ENCODE measurements around the gene PYY. TPM values are rescaled to one million over a fixed set of nuclear protein-coding genes. Genes with fewer than 3 reads are reported as not detected.
"Not testable (repeated sequence)": the region's sequence is repeated elsewhere in the genome, so short reads cannot be mapped to it uniquely, and the experiment has no call there.

Gene PYY
- not detected for total RNA-seq

DNA sequence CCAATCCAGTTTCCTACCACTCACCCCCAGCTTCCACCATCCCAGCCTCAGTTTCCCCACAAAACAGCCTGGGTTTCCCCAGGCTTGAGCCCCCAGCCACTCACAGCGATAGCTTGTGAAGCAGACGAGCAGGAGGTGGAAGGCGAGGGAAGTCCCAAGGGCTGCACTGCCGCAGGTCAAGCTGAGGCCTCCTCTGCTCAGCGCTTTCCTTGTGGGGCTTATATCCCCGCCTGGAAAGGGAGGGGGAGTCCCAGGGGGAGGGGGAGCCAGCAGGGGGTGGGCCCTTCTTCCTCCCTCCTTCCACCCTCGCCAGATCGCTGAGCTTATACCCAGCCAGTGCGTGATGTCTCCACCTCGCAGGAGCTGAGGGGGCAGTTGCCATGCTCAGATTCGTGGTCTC lies at the start of gene PYY:
Gene PYY, minus strand, starts transcription at position 195 of the 400 bp plus-strand sequence. CDS start 457 bp downstream, outside the sequence.
- H3K4me3 Mint-ChIP-seq: no peak within 1 kb of the TSS

DNA sequence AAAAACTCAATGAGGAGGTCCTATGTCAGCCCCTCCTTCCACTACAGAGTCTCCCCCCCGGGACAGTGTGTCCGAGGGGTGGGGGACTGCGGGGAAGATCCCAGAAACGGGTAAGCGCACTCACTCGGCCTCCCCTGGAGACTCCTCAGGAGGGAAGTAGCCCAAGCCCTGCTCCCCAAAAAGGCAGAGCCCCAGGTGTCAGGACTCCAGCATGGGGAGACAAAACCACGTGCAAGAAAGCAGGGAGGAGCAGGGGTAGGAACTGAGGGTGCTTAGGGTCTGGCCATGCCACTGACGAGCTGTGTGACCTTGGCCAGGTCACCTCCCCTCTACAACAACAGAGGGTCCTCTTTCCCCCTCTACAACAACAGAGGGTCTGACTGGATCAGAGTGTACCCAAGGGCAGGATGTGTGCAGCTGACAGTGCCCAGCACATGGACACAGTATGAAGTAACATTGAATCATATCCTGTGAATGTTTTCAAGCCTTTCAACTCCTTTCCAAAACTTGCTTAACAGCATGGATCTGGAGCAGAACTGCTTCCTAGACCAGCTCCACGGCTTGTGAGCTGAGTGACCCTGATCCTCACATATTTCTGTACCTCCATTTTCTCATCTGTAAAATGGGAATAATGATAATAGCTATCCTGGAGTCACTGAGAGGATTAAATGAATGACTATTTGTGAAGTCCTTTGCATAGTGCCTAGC lies 48.6 kb upstream of the PYY start:
- Mint-ChIP-seq H3K27ac (no peak overlapping the region), H3K4me3 (no peak overlapping the region), H3K27me3 (peaks cover 6% of the 10 kb centered on the region), H3K4me1 (ENCODE audit: low read depth) (peaks cover 10% of the 10 kb centered on the region), H3K36me3 (no peaks in the 10 kb centered on the region), H3K9me3 (no peaks in the 10 kb centered on the region)
- CTCF ChIA-PET: interaction anchor here (0.8 to 1.6 kb wide), 3 partner anchors 59 to 123 kb away, joined by 3 to 12 read pairs (median 3); no protein-coding TSS in a partner anchor
- POLR2A ChIA-PET: interaction anchor here (0.6 to 1.5 kb wide), 2 partner anchors 95 to 290 kb away, joined by 3 read pairs; partner anchors contain the start of gene MPP2
- DNase-seq: no peak
- intact Hi-C loops (cut with micrococcal nuclease): no loop called here

More for the DNA sequence above, at the start of gene PYY:
- H3K27ac Mint-ChIP-seq: no peak within 1 kb of the TSS
- H3K9me3 Mint-ChIP-seq: no peaks in the 10 kb centered on the region
- intact Hi-C loops (cut with micrococcal nuclease): no loop called here
- POLR2A ChIA-PET: interaction anchor here (0.5 kb wide), 1 partner anchor 44 kb away, joined by 3 read pairs; no protein-coding TSS in a partner anchor
- CTCF ChIA-PET: interaction anchor here (1.8 kb wide), 1 partner anchor 10 kb away, joined by 6 read pairs; no protein-coding TSS in a partner anchor
- peaks cover 3% of the 10 kb centered on the region for H3K4me1 Mint-ChIP-seq (ENCODE audit: low read depth)
- no peak for DNase-seq
- peaks cover 31% of the 10 kb centered on the region for H3K27me3 Mint-ChIP-seq
- H3K36me3 Mint-ChIP-seq: no peaks in the 10 kb centered on the region

DNA sequence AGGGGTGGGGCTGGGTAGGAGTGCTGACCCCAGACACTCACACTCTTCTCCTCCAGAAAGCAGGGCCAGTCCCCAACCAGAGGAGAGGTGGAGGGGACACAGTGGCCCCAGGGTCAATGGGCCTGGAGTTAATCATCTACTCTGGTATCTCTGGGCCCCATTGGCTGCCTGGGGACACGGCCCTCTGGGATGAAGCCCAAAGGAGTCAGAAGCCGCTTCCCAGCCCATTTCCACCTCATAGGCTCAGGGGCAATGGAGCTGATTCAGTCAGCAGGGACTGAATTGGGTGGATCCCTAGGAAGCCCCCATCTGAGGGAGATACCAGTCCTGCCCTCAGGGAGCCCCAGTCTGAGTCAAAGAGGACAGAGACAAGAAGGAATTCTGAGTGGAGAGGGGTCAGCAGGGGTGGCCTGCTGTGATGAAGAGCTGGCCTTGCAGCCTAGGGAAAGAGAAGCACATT lies 47.8 kb upstream of the PYY start:
- Mint-ChIP-seq H3K4me3 (no peak overlapping the region), H3K4me1 (ENCODE audit: low read depth) (peaks cover 10% of the 10 kb centered on the region), H3K36me3 (no peaks in the 10 kb centered on the region), H3K27ac (no peak overlapping the region), H3K9me3 (no peaks in the 10 kb centered on the region), H3K27me3 (peaks cover 6% of the 10 kb centered on the region)
- no peak for DNase-seq
- CTCF ChIA-PET: interaction anchor here (2.6 kb wide), 1 partner anchor 58 kb away, joined by 10 read pairs; no protein-coding TSS in a partner anchor
- POLR2A ChIA-PET: no interaction called here
- intact Hi-C loops (cut with micrococcal nuclease): no loop called here

DNA sequence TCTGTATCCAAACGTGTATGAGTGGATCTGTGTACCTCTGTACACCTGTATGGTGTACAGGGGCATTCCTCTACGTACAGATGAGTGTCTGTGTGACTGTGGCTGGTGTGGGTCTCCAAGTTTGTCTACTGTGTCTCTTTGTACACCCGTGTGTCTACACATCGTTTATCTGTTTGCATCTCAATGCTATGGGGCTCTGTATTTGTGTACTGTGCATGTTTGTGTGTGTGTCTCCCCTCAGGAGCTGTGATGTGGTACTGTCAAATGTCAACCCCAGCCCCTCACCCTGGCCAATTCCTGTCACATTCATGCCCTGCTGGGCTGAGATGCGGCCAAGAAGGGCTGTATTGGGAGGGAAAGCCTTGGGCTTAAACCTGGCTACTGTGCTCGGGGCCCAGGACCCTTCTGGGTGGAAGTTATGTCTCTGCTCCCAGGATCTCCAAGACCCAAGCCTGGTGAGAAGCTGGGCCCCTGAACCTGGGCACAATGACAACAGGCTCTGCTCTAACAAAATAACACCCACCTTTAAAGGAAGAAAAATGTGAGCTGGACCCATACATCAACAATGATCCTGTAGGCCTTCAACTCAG lies 47.2 kb upstream of the PYY start:
- intact Hi-C loops (cut with micrococcal nuclease): no loop called here
- CTCF ChIA-PET: interaction anchor here (1.5 to 2.6 kb wide), 2 partner anchors 57 to 168 kb away, joined by 4 to 10 read pairs; no protein-coding TSS in a partner anchor
- no peak overlapping the region for H3K4me3 Mint-ChIP-seq
- H3K4me1 Mint-ChIP-seq (ENCODE audit: low read depth): peaks cover 8% of the 10 kb centered on the region
- no peak overlapping the region for H3K27ac Mint-ChIP-seq
- no peak for DNase-seq
- H3K27me3 Mint-ChIP-seq: peaks cover 6% of the 10 kb centered on the region
- H3K9me3 Mint-ChIP-seq: no peaks in the 10 kb centered on the region
- H3K36me3 Mint-ChIP-seq: no peaks in the 10 kb centered on the region
- POLR2A ChIA-PET: no interaction called here

DNA sequence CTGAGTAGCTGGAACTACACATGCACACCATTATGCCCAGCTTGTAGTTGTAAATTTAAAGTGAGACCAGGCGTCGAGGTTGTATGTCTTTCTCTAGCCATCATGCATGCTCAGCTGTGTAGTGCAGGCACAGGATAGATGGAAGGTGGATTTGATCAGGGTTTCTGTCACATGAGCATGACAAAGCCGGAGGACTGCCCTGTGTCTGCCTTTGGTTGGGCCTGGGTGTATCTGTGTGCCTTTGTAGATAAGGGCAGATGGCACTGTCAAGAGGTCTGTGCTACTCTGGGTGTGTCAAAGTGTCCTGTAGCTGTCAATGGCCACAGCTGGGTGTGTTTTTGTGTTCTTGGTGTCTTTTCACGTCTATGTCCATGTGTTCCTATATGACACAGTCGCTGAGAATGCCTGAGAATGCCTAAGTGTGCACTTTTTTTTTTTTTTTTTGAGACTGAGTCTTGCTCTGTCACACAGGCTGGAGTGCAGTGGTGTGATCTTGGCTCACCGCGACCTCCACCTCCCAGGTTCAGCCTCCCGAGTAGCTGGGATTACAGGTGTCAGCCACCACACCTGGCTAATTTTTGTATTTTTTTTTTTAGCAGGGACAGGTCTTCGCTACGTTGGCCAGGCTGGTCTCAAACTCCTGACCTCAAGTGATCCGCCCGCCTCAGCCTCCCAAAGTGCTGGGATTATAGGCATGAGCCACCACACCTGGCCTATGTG lies 46.6 kb upstream of the PYY start:
- POLR2A ChIA-PET: no interaction called here
- CTCF ChIA-PET: interaction anchor here (1.0 to 2.6 kb wide), 4 partner anchors 55 to 168 kb away, joined by 3 to 10 read pairs (median 4); no protein-coding TSS in a partner anchor
- no peak overlapping the region for H3K27ac Mint-ChIP-seq
- H3K36me3 Mint-ChIP-seq: no peaks in the 10 kb centered on the region
- H3K4me1 Mint-ChIP-seq (ENCODE audit: low read depth): peaks cover 7% of the 10 kb centered on the region
- DNase-seq: no peak
- H3K27me3 Mint-ChIP-seq: peaks cover 7% of the 10 kb centered on the region
- no peak overlapping the region for H3K4me3 Mint-ChIP-seq
- H3K9me3 Mint-ChIP-seq: no peaks in the 10 kb centered on the region
- intact Hi-C loops (cut with micrococcal nuclease): no loop called here

DNA sequence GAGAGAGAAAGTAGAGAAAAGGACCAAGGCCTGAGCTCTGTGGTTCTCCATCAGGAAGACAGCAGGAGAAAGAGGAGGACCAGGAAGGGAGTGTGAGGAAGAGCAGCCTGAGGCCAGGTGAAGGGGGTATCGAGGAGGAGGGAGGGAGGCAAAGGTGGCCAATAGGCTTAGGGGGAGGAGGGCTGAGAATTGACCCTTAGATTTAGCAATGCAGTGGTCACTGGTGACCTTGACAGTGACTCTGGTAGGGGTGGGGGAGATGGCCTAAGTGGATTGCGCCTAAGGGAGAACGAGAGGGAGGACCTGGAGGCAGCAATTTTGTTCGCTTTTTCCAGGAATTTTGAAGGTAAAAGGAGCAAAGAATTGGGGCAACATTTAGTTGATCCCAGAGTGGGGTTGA lies 45.3 kb upstream of the PYY start:
- Mint-ChIP-seq H3K9me3 (no peaks in the 10 kb centered on the region), H3K27me3 (peaks cover 11% of the 10 kb centered on the region), H3K27ac (no peak overlapping the region), H3K4me3 (no peak overlapping the region), H3K36me3 (no peaks in the 10 kb centered on the region), H3K4me1 (ENCODE audit: low read depth) (peaks cover 4% of the 10 kb centered on the region)
- CTCF ChIA-PET: interaction anchor here (1.0 to 8.4 kb wide), 4 partner anchors 9 to 120 kb away, joined by 3 to 47 read pairs (median 6); no protein-coding TSS in a partner anchor
- DNase-seq: no peak
- intact Hi-C loops (cut with micrococcal nuclease): no loop called here
- POLR2A ChIA-PET: no interaction called here

DNA sequence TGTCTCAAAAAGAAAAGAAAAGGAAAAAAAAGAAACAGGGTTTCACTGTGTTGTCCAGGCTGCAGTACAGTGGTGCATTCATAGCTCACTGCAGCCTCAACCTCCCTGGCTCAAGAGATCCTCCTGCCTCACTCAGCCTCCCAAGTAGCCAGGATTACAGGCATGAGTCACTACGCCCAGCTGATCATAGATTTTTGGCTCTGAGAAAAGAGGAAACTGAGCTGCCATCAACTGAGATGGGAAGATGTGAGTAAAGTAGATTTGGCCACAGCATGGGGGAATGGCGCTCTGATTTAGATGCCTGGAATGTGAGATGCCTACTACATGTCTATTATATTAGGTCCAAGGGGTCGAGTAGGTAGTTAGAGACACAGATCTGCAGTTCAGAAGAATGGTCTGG lies 44.8 kb upstream of the PYY start:
- no peak overlapping the region for H3K4me3 Mint-ChIP-seq
- H3K4me1 Mint-ChIP-seq (ENCODE audit: low read depth): peaks cover 4% of the 10 kb centered on the region
- intact Hi-C loops (cut with micrococcal nuclease): no loop called here
- CTCF ChIA-PET: interaction anchor here (1.0 to 8.4 kb wide), 5 partner anchors 9 to 120 kb away, joined by 3 to 90 read pairs (median 10); partner anchors contain the start of gene PPY
- no peak overlapping the region for H3K27ac Mint-ChIP-seq
- DNase-seq: no peak
- no peaks in the 10 kb centered on the region for H3K36me3 Mint-ChIP-seq
- peaks cover 12% of the 10 kb centered on the region for H3K27me3 Mint-ChIP-seq
- POLR2A ChIA-PET: no interaction called here
- H3K9me3 Mint-ChIP-seq: no peaks in the 10 kb centered on the region

DNA sequence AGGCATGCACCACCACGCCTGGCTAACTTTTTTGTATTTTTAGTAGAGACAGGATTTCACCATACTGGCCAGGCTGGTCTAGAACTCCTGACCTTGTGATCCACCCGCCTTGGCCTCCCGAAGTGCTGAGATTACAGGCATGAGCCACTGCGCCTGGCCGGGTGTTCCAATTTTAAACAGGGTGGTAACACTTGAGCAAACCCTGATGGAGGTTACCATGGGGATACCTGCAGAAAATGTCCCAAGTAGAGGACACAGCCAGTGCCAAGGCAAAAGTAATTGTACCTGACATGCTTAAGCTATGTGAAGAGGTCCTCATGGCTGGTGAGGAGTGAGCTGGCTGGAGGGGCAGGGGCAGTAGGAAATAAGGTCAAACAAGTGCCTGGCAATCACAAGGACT lies 43.4 kb upstream of the PYY start:
- DNase-seq; H3K27ac Mint-ChIP-seq; H3K4me1 Mint-ChIP-seq (ENCODE audit: low read depth); H3K9me3 Mint-ChIP-seq; H3K4me3 Mint-ChIP-seq; intact Hi-C loops (cut with micrococcal nuclease); POLR2A ChIA-PET; H3K36me3 Mint-ChIP-seq: not testable (repeated sequence)
- CTCF ChIA-PET: interaction anchor here (6.8 to 8.4 kb wide), 2 partner anchors 53 to 118 kb away, joined by 47 to 90 read pairs; partner anchors contain the start of gene PPY
- H3K27me3 Mint-ChIP-seq: peaks cover 12% of the 10 kb centered on the region

DNA sequence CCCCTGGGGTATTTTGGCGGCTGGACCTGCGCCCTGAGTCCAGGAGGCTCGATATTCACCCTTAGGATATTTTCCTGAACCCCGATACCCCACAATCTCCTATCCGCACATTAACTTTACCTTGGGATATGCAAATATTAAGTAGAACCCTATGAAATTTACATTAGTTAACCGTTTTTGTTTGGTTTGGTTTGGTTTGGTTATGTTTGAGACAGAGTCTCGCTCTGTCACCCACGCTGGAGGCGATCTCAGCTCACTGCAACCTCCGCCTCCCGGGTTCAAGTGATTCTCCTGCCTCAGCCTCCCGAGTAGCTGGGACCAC lies 41.4 kb upstream of the PYY start:
- H3K4me3 Mint-ChIP-seq: no peak overlapping the region
- H3K4me1 Mint-ChIP-seq (ENCODE audit: low read depth): no peaks in the 10 kb centered on the region
- peaks cover 12% of the 10 kb centered on the region for H3K27me3 Mint-ChIP-seq
- H3K27ac Mint-ChIP-seq: no peak overlapping the region
- no peaks in the 10 kb centered on the region for H3K36me3 Mint-ChIP-seq
- POLR2A ChIA-PET: no interaction called here
- no peak for DNase-seq
- intact Hi-C loops (cut with micrococcal nuclease): loop anchor here (1.0 to 2.0 kb wide), 3 partner anchors 51 to 117 kb away; no protein-coding TSS in a partner anchor
- no peaks in the 10 kb centered on the region for H3K9me3 Mint-ChIP-seq
- CTCF ChIA-PET: interaction anchor here (0.6 to 8.4 kb wide), 11 partner anchors 9 to 545 kb away, joined by 3 to 90 read pairs (median 4); partner anchors contain the start of genes HDAC5 and PPY

DNA sequence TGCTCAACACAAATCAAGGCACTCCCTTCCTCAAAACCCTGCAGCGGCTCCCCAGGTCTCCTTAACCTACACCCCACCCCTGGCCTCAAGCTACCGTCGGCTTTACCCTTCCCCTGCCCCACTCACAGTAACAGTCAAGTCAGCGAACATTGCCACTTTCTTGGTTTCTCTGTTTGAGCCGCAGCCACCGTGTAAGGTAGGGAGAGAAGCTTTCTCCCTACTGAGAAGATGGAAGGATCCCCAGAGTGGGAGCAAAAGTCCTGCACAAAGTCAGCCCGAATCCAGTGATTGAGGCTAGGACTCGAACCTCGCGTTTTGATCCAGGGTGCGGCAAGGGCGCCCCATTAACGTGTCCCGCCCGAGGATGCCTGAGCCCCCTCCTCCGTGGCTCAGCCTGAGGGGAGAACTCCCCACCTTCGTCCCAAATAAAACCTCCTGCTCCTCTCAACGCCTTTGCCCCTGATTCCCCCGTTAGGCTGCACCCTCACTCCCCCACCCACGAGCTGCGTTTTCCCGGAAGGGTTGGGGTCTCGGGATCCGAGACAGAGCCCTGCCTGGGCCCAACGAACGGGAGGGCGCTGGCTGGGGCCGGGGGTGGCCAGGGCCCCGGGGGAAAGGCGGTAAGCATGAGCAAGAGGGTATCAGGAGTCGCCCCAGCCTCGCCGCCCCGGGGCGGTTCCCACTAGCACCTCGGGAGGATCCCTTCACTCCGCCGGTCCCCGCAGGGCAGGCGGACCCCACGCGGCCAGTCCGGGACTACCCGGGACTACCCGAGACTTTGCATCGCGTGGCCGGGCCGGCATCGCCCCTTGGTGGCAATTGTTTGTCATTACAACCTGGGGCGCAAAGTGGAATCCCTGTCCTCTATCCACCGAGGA lies 40.8 kb upstream of the PYY start:
- ChIA-PET POLR2A (no interaction called here), CTCF (interaction anchor here (0.6 to 8.4 kb wide), 10 partner anchors 8 to 116 kb away, joined by 3 to 90 read pairs (median 4); partner anchors contain the start of genes NAGS and PPY)
- H3K36me3 Mint-ChIP-seq: no peaks in the 10 kb centered on the region
- no peaks in the 10 kb centered on the region for H3K4me1 Mint-ChIP-seq (ENCODE audit: low read depth)
- H3K27me3 Mint-ChIP-seq: peaks cover 12% of the 10 kb centered on the region
- peak; percentile 79 for DNase-seq
- no peak overlapping the region for H3K4me3 Mint-ChIP-seq
- H3K9me3 Mint-ChIP-seq: no peaks in the 10 kb centered on the region
- intact Hi-C loops (cut with micrococcal nuclease): loop anchor here (1.0 to 2.0 kb wide), 3 partner anchors 50 to 116 kb away; no protein-coding TSS in a partner anchor
- H3K27ac Mint-ChIP-seq: no peak overlapping the region

DNA sequence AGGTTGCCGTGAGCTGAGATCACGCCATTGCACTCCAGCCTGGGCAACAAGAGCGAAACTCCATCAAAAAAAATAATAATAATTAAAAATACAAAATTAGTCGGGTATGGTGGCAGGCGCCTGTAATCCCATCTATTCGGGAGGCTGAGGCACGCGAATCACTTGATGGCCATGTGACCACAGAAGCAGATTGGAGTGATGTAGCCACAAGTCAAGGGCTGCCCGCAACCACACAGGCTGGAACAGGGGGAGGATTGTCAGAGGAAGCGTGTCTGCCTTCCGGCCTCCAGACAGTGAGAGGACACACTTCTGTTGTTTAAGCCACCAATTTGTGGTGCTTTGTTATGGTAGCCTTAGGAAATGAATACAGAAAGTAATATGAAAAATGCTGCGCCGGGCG lies 38.9 kb upstream of the PYY start:
- intact Hi-C loops (cut with micrococcal nuclease): no loop called here
- ChIA-PET POLR2A (no interaction called here), CTCF (interaction anchor here (6.8 to 8.4 kb wide), 2 partner anchors 49 to 114 kb away, joined by 47 to 90 read pairs; partner anchors contain the start of gene PPY)
- H3K27ac Mint-ChIP-seq: no peak overlapping the region
- H3K4me1 Mint-ChIP-seq (ENCODE audit: low read depth): no peaks in the 10 kb centered on the region
- H3K36me3 Mint-ChIP-seq: no peaks in the 10 kb centered on the region
- DNase-seq: no peak
- H3K4me3 Mint-ChIP-seq: no peak overlapping the region
- peaks cover 14% of the 10 kb centered on the region for H3K27me3 Mint-ChIP-seq
- H3K9me3 Mint-ChIP-seq: no peaks in the 10 kb centered on the region

Data from activated CD4-positive, alpha-beta memory T cell treated with anti-CD3 and anti-CD28 coated beads for 36 hours (primary cell).